Pancreas (tissue), 10 donors: ENCODE data around the gene CDH13. TPM values are rescaled to one million over a fixed set of nuclear protein-coding genes. Genes with fewer than 3 reads are reported as not detected.

Source experiments
- ATAC-seq, 4 donors: fragments of 200-7000 bp; cut with Tn5 transposase; one replicate each; pipeline versions ENCODE4 v1.8.0 to v1.9.1; 2020; ENCODE audit warnings: mild to moderate bottlenecking in 4 of 4, moderate library complexity in 4 of 4
- DNase-seq, 6 donors: peaks; one replicate each; pipeline ENCODE4 v3.0.0-alpha.2; 2020
- FAIRE-seq: peaks from 2 replicates; lab custom pipeline; 2012; peaks lifted over from hg19 to GRCh38; lab: Jason Lieb, UNC
- H3K27ac ChIP-seq, 4 donors: fragments of 200-600 bp; sonication (generic); 1 replicate in 3 of 4; 2 replicates in 1 of 4; pipeline versions ENCODE4 v1.5.0 to v1.8.0; 2020
- H3K27me3 ChIP-seq, 4 donors: fragments of 200-600 bp; one replicate each; pipeline ENCODE4 v1.8.0; 2021
- H3K36me3 ChIP-seq, 3 donors: fragments of 200-600 bp; sonication (generic) in 1 of 3; one replicate each; pipeline versions ENCODE4 v1.5.0 to v1.8.0; 2020 to 2021
- H3K4me1 ChIP-seq, 3 donors: fragments of 200-600 bp; one replicate each; pipeline ENCODE4 v1.8.0; 2021
- H3K4me3 ChIP-seq, 4 donors: fragments of 200-600 bp; sonication (generic) in 2 of 4; one replicate each; pipeline versions ENCODE4 v1.5.0 to v1.8.0; 2020 to 2021
- H3K9me3 ChIP-seq, 4 donors: fragments of 200-600 bp; one replicate each; pipeline ENCODE4 v1.8.0; 2021
- CTCF ChIP-seq, 4 donors: fragments of 200-600 bp; sonication (generic) in 3 of 4; IDR thresholded peaks; one replicate each; pipeline versions ENCODE4 v1.5.0 to v1.8.0; 2021; ENCODE audit warnings: antibody characterized with exemption in 4 of 4
- WGBS, 2 donors: extraction: QIAGEN DNeasy Blood & Tissue Kit; methylation state at CpG; one replicate each; pipeline ENCODE4 v1.1.7; 2013; 5-methylcytosine and 5-hydroxymethylcytosine counted together
- intact Hi-C, 3 donors: fragments of 100-400 bp; cut with DNase I; formaldehyde crosslinking; loops; one replicate each; pipeline versions ENCODE4 v1.11.1 to v1.14.2; 2022
- polyA plus RNA-seq, 2 donors: library from polyadenylated mRNA; stranded (reverse); fragments of 200-250 nt; gene quantifications; one replicate each; pipeline ENCODE4 v1.2.3, GENCODE V29; 2013
- total RNA-seq, 6 donors: library from RNA; stranded (reverse); fragmentation: NEBNext Ultra II Directional in 4 of 6; extraction: Animal tissue kit (Norgen Biotek cat#: 25700) in 4 of 6; gene quantifications; one replicate each; pipeline versions ENCODE4 v1.2.1 to v1.2.4, GENCODE V29; 2021 to 2023
- donor health status: healthy with polysubstance abuse.
- donor health status: DM: no; HTN: no; CAD: no; lungs with moderate emphysema.
- donor health status: DM: no; HTN: no; CAD: no.
- donor health status: control.
- donor health status: control.
- donor health status: Bipolar disorder and iron deficiency.
- donor health status: DM: yes; HTN: yes; CAD: no.
- donor health status: DM: no; HTN: no; CAD: no.
- donor health status: DM: no; HTN: no; CAD: no.
- donor health status: DM: yes; HTN: yes; CAD: no.

Gene CDH13
- total and polyA plus RNA-seq, 8 donors, result 0.12 to 1.0 (median 0.37) TPM

GRCh38 chr16:82623241-82623640 is 3.5 kb upstream of the CDH13 start:
- Histone ChIP-seq H3K36me3 (no peaks in the 10 kb centered on the region), H3K27me3 (peaks cover 0 to 14% (median 4%) of the 10 kb centered on the region in 4 donors), H3K4me1 (no peaks in the 10 kb centered on the region), H3K4me3 (no peak overlapping the region), H3K27ac (no peak overlapping the region), H3K9me3 (no peaks in the 10 kb centered on the region)
- FAIRE-seq (no peak), ATAC-seq (no peak), DNase-seq (no peak)
- 50 to 61% methylated on average over 7 of the region's 7 CpGs for WGBS, 2 donors
- intact Hi-C loops, result no loop called here
- TF ChIP-seq CTCF (IDR thresholded peaks at IDR 0.05), result no peak

GRCh38 chr16:82625066-82625968 is 1.5 kb upstream of the CDH13 start:
- no peak for DNase-seq
- H3K27me3 ChIP-seq, result peaks cover 0 to 28% (median 8%) of the 10 kb centered on the region in 4 donors
- intact Hi-C loops, result no loop called here

GRCh38 chr16:82628088-82628423 is 1.3 kb downstream of the CDH13 start:
- Histone ChIP-seq H3K36me3 (no peaks in the 10 kb centered on the region), H3K27me3 (peaks cover 0 to 28% (median 8%) of the 10 kb centered on the region in 4 donors), H3K27ac (no peak overlapping the region), H3K9me3 (no peaks in the 10 kb centered on the region), H3K4me1 (no peaks in the 10 kb centered on the region), H3K4me3 (peak overlapping the region in 1 of 4 donors; percentile 1)
- ATAC-seq, result no peak
- no peak for FAIRE-seq
- intact Hi-C loops, result no loop called here
- 10 to 18% methylated on average over 13 of the region's 13 CpGs for WGBS, 2 donors
- no peak for DNase-seq
- TF ChIP-seq CTCF (IDR thresholded peaks at IDR 0.05), result no peak

More at GRCh38 chr16:82625066-82625968, 1.5 kb upstream of the CDH13 start:
- no peak for FAIRE-seq
- ATAC-seq, result no peak
- no peak overlapping the region for H3K27ac ChIP-seq
- H3K4me1 ChIP-seq, result no peaks in the 10 kb centered on the region
- no peaks in the 10 kb centered on the region for H3K9me3 ChIP-seq
- TF ChIP-seq CTCF (IDR thresholded peaks at IDR 0.05), result no peak
- no peaks in the 10 kb centered on the region for H3K36me3 ChIP-seq
- H3K4me3 ChIP-seq, result no peak overlapping the region
- 43 to 53% methylated on average over 8 of the region's 8 CpGs for WGBS, 2 donors

GRCh38 chr16:82628711-82629110 is 1.9 kb downstream of the CDH13 start:
- no peak overlapping the region for H3K4me3 ChIP-seq
- FAIRE-seq (no peak), ATAC-seq (no peak)

More at GRCh38 chr16:82628711-82629110, 1.9 kb downstream of the CDH13 start:
- Histone ChIP-seq H3K27me3 (peaks cover 0 to 28% (median 8%) of the 10 kb centered on the region in 4 donors), H3K9me3 (no peaks in the 10 kb centered on the region), H3K27ac (no peak overlapping the region), H3K36me3 (no peaks in the 10 kb centered on the region), H3K4me1 (no peaks in the 10 kb centered on the region)
- intact Hi-C loops, result no loop called here
- DNase-seq, result no peak
- WGBS, 2 donors, result 50 to 63% methylated on average over 3 of the region's 3 CpGs
- TF ChIP-seq CTCF (IDR thresholded peaks at IDR 0.05), result no peak
